Panc1 (cell line): ENCODE measurements around the gene ITGA11. TPM values are rescaled to one million over a fixed set of nuclear protein-coding genes. Genes with fewer than 3 reads are reported as not detected.

Experiments
- ATAC-seq: fragments of 200-7000 bp; cut with Tn5 transposase; 2 replicates; pipeline ENCODE4 v1.9.1; 2020; ENCODE audit warnings: mild to moderate bottlenecking, moderate library complexity
- BruUV-seq: library from RNA; stranded (reverse); fragments of 400-500 nt; replicated peaks from 2 replicates; lab custom pipeline; 2021; lab: Mats Ljungman, UMichigan
- CTCF ChIA-PET: fragments of 300-600 bp; sonication (Branson Sonifier 250); formaldehyde crosslinking; loops from one replicate; lab custom pipeline; 2022; ENCODE audit warnings: antibody characterized with exemption; lab: Charles Lee
- POLR2A ChIA-PET: fragments of 300-600 bp; sonication (Branson Sonifier 250); formaldehyde crosslinking; loops from one replicate; lab custom pipeline; 2022; ENCODE audit warnings: antibody characterized with exemption; lab: Charles Lee
- DNase-seq: peaks from one replicate; pipeline ENCODE4 v3.0.0-alpha.2; 2010; ENCODE audit warnings: low read depth, low spot score
- H3K27ac ChIP-seq: 2 replicates; pipeline ENCODE4 v1.5.1; 2011; ENCODE audit warnings: mild to moderate bottlenecking, low read length, inconsistent platforms
- H3K27me3 ChIP-seq: fragments of 200-500 bp; sonication (Bioruptor generic); 2 replicates; pipeline ENCODE4 v1.6.0; 2014; ENCODE audit warnings: low read length, inconsistent platforms; ENCODE audit not compliant: control insufficient read depth, insufficient read depth
- H3K36me3 ChIP-seq: fragments of 200-500 bp; sonication (Bioruptor generic); 2 replicates; pipeline ENCODE4 v1.5.1; 2014; ENCODE audit warnings: inconsistent platforms, mild to moderate bottlenecking, low read length, moderate library complexity; ENCODE audit not compliant: control insufficient read depth, insufficient read depth
- H3K4me1 ChIP-seq: 2 replicates; pipeline ENCODE4 v1.5.1; 2011; ENCODE audit warnings: inconsistent platforms, mild to moderate bottlenecking, low read length, moderate library complexity; ENCODE audit not compliant: control insufficient read depth, insufficient read depth
- H3K4me3 ChIP-seq, 2 experiments: 2 replicates each; pipeline ENCODE4 v1.5.1; 2011 to 2012; ENCODE audit warnings: low read depth in 2 of 2, low read length in 2 of 2, mild to moderate bottlenecking in 2 of 2, inconsistent platforms in 1 of 2, moderate library complexity in 1 of 2
- H3K9me3 ChIP-seq: fragments of 200-500 bp; sonication (Bioruptor generic); 2 replicates; pipeline ENCODE4 v1.5.1; 2014; ENCODE audit warnings: low read depth, mild to moderate bottlenecking, inconsistent platforms, low read length, moderate library complexity; ENCODE audit not compliant: control insufficient read depth, insufficient read depth
- CTCF ChIP-seq: fragments of 450-650 bp; IDR thresholded peaks from 2 replicates; pipeline ENCODE4 v1.5.1; 2017; ENCODE audit warnings: mild to moderate bottlenecking
- POLR2AphosphoS5 ChIP-seq: IDR thresholded peaks from 2 replicates; pipeline ENCODE4 v1.6.1; 2012; ENCODE audit warnings: mild to moderate bottlenecking, low read depth, low read length, moderate library complexity
- REST ChIP-seq, 2 experiments: IDR thresholded peaks; 2 replicates each; pipeline ENCODE4 v1.6.1; 2011 to 2012; ENCODE audit warnings: low read depth in 2 of 2, control low read depth in 1 of 2, low read length in 1 of 2, mild to moderate bottlenecking in 1 of 2, moderate library complexity in 1 of 2; ENCODE audit not compliant: insufficient read depth in 1 of 2
- SIN3A ChIP-seq: IDR thresholded peaks from 2 replicates; pipeline ENCODE4 v1.6.1; 2012; ENCODE audit warnings: low read depth, mild to moderate bottlenecking, low read length, moderate library complexity, borderline replicate concordance; ENCODE audit not compliant: insufficient read depth
- TCF7L2 ChIP-seq: IDR thresholded peaks from 2 replicates; pipeline ENCODE4 v1.6.1; 2011; ENCODE audit warnings: mild to moderate bottlenecking, low read depth, low read length, inconsistent platforms
- in situ Hi-C: cut with HindIII; loops from 2 replicates; pipeline ENCODE4 v1.10.0; 2016; ENCODE audit warnings: low sequenced_read_pairs, low pct_unique_long_range_greater_than_20kb
- intact Hi-C: fragments of 100-400 bp; cut with micrococcal nuclease; formaldehyde crosslinking; loops from one replicate; pipeline ENCODE4 v1.10.0; 2022; ENCODE audit not compliant: unreplicated experiment
- total RNA-seq: library from RNA; stranded (reverse); gene quantifications from one replicate; pipeline ENCODE4 v1.2.1, GENCODE V29; 2021; ENCODE audit not compliant: unreplicated experiment

The ITGA11 gene
- total RNA-seq, 1 experiment from 2014 or later: 0.28 TPM

- ChIA-PET POLR2A (no interaction called here), CTCF (no interaction called here)
- Histone ChIP-seq H3K27ac (no peak overlapping the region), H3K4me3 (no peak overlapping the region), H3K36me3 (no peaks in the 10 kb centered on the region), H3K4me1 (no peaks in the 10 kb centered on the region), H3K9me3 (no peaks in the 10 kb centered on the region), H3K27me3 (peaks cover 29% of the 10 kb centered on the region)
- no TSS peak for BruUV-seq
- intact Hi-C loops (no loop called here), in situ Hi-C loops (no loop called here)
- TF ChIP-seq REST (IDR thresholded peaks at IDR 0.05; ENCODE audit: insufficient read depth in 1 of 2, low read depth in 2 of 2, low read length in 1 of 2) (no peak), TCF7L2 (no peak), CTCF (no peak), SIN3A (no peak), POLR2AphosphoS5 (no peak)
- DNase-seq (no peak), ATAC-seq (no peak)
Observed at GRCh38 chr15:68434021-68434420, 2.1 kb upstream of the ITGA11 start.

- ChIA-PET POLR2A (no interaction called here), CTCF (no interaction called here)
- DNase-seq: no peak
- intact Hi-C loops (no loop called here), in situ Hi-C loops (no loop called here)
- Histone ChIP-seq H3K9me3 (no peaks in the 10 kb centered on the region), H3K4me3 (no peak overlapping the region), H3K27ac (no peak overlapping the region), H3K4me1 (no peaks in the 10 kb centered on the region), H3K27me3 (peaks cover 28% of the 10 kb centered on the region), H3K36me3 (no peaks in the 10 kb centered on the region)
- ATAC-seq: no peak
- no peak for TF ChIP-seq POLR2AphosphoS5
- no peak for TF ChIP-seq SIN3A
- TF ChIP-seq CTCF: no peak
- TF ChIP-seq REST (IDR thresholded peaks at IDR 0.05; ENCODE audit: insufficient read depth in 1 of 2, low read depth in 2 of 2, low read length in 1 of 2): no peak
- TF ChIP-seq TCF7L2: no peak
- no TSS peak for BruUV-seq
Observed at GRCh38 chr15:68433551-68433950, 1.6 kb upstream of the ITGA11 start.
